ENCODE measurements around the gene ZNF710. TPM values are rescaled to one million over a fixed set of nuclear protein-coding genes. Genes with fewer than 3 reads are reported as not detected.

Gene ZNF710
- total and polyA plus RNA-seq, 2 of the 13 experiments (the other 11 are each of a cell fraction or from before 2014, with no cell fraction given) = 4.7 to 20.6 TPM

DNA sequence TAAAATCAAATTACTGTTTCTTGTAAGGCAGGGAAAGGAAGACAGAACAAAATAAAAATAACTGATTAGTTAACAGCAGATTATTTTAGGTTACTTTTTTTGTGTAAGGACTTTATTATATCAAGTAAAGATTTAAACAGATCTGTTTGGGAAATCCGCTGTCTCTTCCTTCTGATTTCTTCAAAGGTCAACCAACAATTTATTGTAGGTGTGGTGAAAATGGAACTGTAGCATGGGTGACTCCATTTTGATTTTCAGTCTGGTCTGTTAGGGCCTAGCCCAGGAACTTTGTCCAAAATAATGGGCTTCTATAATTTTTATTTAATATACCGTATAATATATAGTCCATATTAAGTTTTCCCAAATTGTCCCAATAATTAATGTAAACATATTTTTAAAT is 114.7 kb downstream of the ZNF710 start (continued):
- TF ChIP-seq THAP9 (CRISPR knock-in tag; IDR thresholded peaks at IDR 0.05; ENCODE audit: borderline replicate concordance) (no peak), TSC22D2 (CRISPR knock-in tag; IDR thresholded peaks at IDR 0.05; ENCODE audit: borderline replicate concordance) (no peak), KMT2A (CRISPR knock-in tag; IDR thresholded peaks at IDR 0.05) (no peak), ASH2L (IDR thresholded peaks at IDR 0.05; ENCODE audit: insufficient read length, low read depth, low read length) (no peak), ZFP62 (CRISPR knock-in tag; IDR thresholded peaks at IDR 0.05) (no peak)

DNA sequence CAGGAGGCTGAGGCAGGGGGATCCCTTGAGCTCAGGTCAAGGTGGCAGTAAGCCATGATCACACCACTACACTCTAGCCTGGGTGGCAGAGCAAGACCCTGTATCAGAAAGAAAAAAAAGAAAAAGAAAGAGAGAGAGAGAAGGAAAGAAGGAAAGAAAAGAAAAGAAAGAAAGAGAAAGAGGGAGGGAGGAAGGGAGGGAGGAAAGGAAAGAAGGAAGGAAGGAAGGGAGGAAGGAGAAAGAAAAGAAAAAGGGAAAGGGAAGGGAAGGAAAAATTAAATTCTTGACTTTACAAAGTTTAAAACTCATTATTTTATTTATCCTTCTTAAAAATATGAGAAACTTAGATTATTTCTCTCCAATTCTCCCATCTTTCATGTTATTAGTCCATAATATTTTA is 118.2 kb downstream of the ZNF710 start:
- ChIA-PET CTCF (ENCODE audit: low intra/inter-chr PET ratio, low total read pairs) (no interaction called here), POLR2A (no interaction called here)
- Histone ChIP-seq H3K4me1 (ENCODE audit: insufficient read depth, low read length) (peaks cover 8% of the 10 kb centered on the region), H3K4me3 (replicated peaks in 1 of 3; ENCODE audit: insufficient read depth in 1 of 3, low read depth in 2 of 3, low read length in 3 of 3) (no peak overlapping the region), H3K79me2 (ENCODE audit: insufficient read depth, low read length) (no peaks in the 10 kb centered on the region), H3K9ac (ENCODE audit: insufficient read depth, low read depth, low read length) (no peak overlapping the region), H4K20me1 (ENCODE audit: insufficient read depth, low read length) (no peaks in the 10 kb centered on the region), H3K36me3 (replicated peaks in 1 of 2; ENCODE audit: control insufficient read depth in 1 of 2, insufficient read depth in 2 of 2, low read length in 2 of 2) (no peaks in the 10 kb centered on the region), H3K27ac (ENCODE audit: extremely low read length, insufficient read depth, low read length) (no peak overlapping the region), H2AFZ (ENCODE audit: low read length) (no peak overlapping the region), H3K9me3 (ENCODE audit: low read length) (peaks cover 10% of the 10 kb centered on the region), H3K4me2 (ENCODE audit: low read depth, low read length) (no peak overlapping the region), H3K27me3 (ENCODE audit: control insufficient read depth in 1 of 2, insufficient read depth in 2 of 2, low read length in 2 of 2) (0 out of 5 replicates have a peak, but pooled peaks cover 0 to 4% of the 10 kb centered on the region in 2 experiments)
- DNase-seq (ENCODE audit: low spot score) = no peak
- intact Hi-C loops (cut with micrococcal nuclease; ENCODE audit: unreplicated experiment) (no loop called here), in situ Hi-C loops (cut with HindIII; ENCODE audit: extremely low pct_ligation_motif_present, low pct_unique_long_range_greater_than_20kb) (no loop called here)
- BruUV-seq (replicated peaks) = no TSS peak
- no peak for FAIRE-seq
- TF ChIP-seq NR1H2 (CRISPR knock-in tag; IDR thresholded peaks at IDR 0.05; ENCODE audit: borderline replicate concordance, low read depth) (no peak), FOXC1 (CRISPR knock-in tag; IDR thresholded peaks at IDR 0.05; ENCODE audit: borderline replicate concordance) (no peak), BORCS8-MEF2B (CRISPR knock-in tag; IDR thresholded peaks at IDR 0.05) (no peak), HNRNPK (IDR thresholded peaks at IDR 0.05; ENCODE audit: low read depth, low read length, poor library complexity, severe bottlenecking) (peak; percentile 79)
- no peak for ATAC-seq

All from HepG2 (cell line).